Measurements from ENCODE around the gene IMPACT. TPM values are rescaled to one million over a fixed set of nuclear protein-coding genes. Genes with fewer than 3 reads are reported as not detected.

The IMPACT gene
- total RNA-seq, 4 donors from 2014 or later = 14.7 to 26.2 (median 15.4) TPM

GRCh38 chr18:24420551-24420950, 5.9 kb upstream of the IMPACT start:
- Histone ChIP-seq H3K36me3 (no peaks in the 10 kb centered on the region), H3K9me3 (no peaks in the 10 kb centered on the region), H3K27ac (no peak overlapping the region), H3K4me3 (no peak overlapping the region), H3K27me3 (peaks cover 80% of the 10 kb centered on the region), H3K4me1 (no peaks in the 10 kb centered on the region)
- WGBS = 80% methylated on average over 4 of the region's 4 CpGs
- no peak for DNase-seq (ENCODE audit: low spot score in 2 of 2)
- TF ChIP-seq POLR2AphosphoS5 (IDR thresholded peaks at IDR 0.05) = no peak
- TF ChIP-seq POLR2A (IDR thresholded peaks at IDR 0.05) = no peak
- no peak for TF ChIP-seq EP300 (IDR thresholded peaks at IDR 0.05)
- no peak for TF ChIP-seq CTCF (IDR thresholded peaks at IDR 0.05)

GRCh38 chr18:24421831-24422230, 4.6 kb upstream of the IMPACT start:
- no peak for DNase-seq (ENCODE audit: low spot score in 2 of 2)
- peaks cover 80% of the 10 kb centered on the region for H3K27me3 ChIP-seq

GRCh38 chr18:24426073-24426397, 435 bp upstream of the IMPACT start:
- Histone ChIP-seq H3K4me3 (peak overlapping the region; percentile 89), H3K36me3 (peaks cover 4% of the 10 kb centered on the region), H3K4me1 (peaks cover 15% of the 10 kb centered on the region), H3K27ac (peak overlapping the region; percentile 66), H3K9me3 (no peaks in the 10 kb centered on the region), H3K27me3 (peaks cover 40% of the 10 kb centered on the region)
- WGBS = 42% methylated on average over 11 of the region's 11 CpGs
- no peak for DNase-seq (ENCODE audit: low spot score in 2 of 2)
- no peak for TF ChIP-seq POLR2A (IDR thresholded peaks at IDR 0.05)
- TF ChIP-seq CTCF (IDR thresholded peaks at IDR 0.05) = no peak
- no peak for TF ChIP-seq POLR2AphosphoS5 (IDR thresholded peaks at IDR 0.05)
- no peak for TF ChIP-seq EP300 (IDR thresholded peaks at IDR 0.05)

More at GRCh38 chr18:24421831-24422230, 4.6 kb upstream of the IMPACT start:
- H3K4me1 ChIP-seq = peaks cover 7% of the 10 kb centered on the region
- H3K27ac ChIP-seq = no peak overlapping the region
- WGBS = 64% methylated on average over 1 of the region's 1 CpG
- H3K9me3 ChIP-seq = no peaks in the 10 kb centered on the region
- TF ChIP-seq POLR2A (IDR thresholded peaks at IDR 0.05) = no peak
- no peak for TF ChIP-seq POLR2AphosphoS5 (IDR thresholded peaks at IDR 0.05)
- TF ChIP-seq CTCF (IDR thresholded peaks at IDR 0.05) = no peak
- no peak for TF ChIP-seq EP300 (IDR thresholded peaks at IDR 0.05)
- no peaks in the 10 kb centered on the region for H3K36me3 ChIP-seq
- H3K4me3 ChIP-seq = no peak overlapping the region

- no peak for DNase-seq (ENCODE audit: low spot score in 2 of 2)
- WGBS = 52% methylated on average over 3 of the region's 3 CpGs
- H3K36me3 ChIP-seq = peaks cover 9% of the 10 kb centered on the region
- H3K4me1 ChIP-seq = peaks cover 15% of the 10 kb centered on the region
- H3K27ac ChIP-seq = no peak overlapping the region
- H3K4me3 ChIP-seq = peak overlapping the region; percentile 89
- H3K9me3 ChIP-seq = no peaks in the 10 kb centered on the region
- TF ChIP-seq EP300 (IDR thresholded peaks at IDR 0.05) = no peak
- no peak for TF ChIP-seq POLR2AphosphoS5 (IDR thresholded peaks at IDR 0.05)
- no peak for TF ChIP-seq CTCF (IDR thresholded peaks at IDR 0.05)
- TF ChIP-seq POLR2A (IDR thresholded peaks at IDR 0.05) = no peak
- H3K27me3 ChIP-seq = peaks cover 28% of the 10 kb centered on the region
Observed at GRCh38 chr18:24427484-24427883, 1.0 kb downstream of the IMPACT start.

GRCh38 chr18:24428709-24429108, 2.2 kb downstream of the IMPACT start:
- H3K4me3 ChIP-seq = no peak overlapping the region
- TF ChIP-seq POLR2A (IDR thresholded peaks at IDR 0.05) (no peak), CTCF (IDR thresholded peaks at IDR 0.05) (no peak), POLR2AphosphoS5 (IDR thresholded peaks at IDR 0.05) (no peak), EP300 (IDR thresholded peaks at IDR 0.05) (no peak)
- H3K27ac ChIP-seq = no peak overlapping the region
- no peaks in the 10 kb centered on the region for H3K9me3 ChIP-seq
- peaks cover 15% of the 10 kb centered on the region for H3K4me1 ChIP-seq
- peaks cover 17% of the 10 kb centered on the region for H3K27me3 ChIP-seq
- no peak for DNase-seq (ENCODE audit: low spot score in 2 of 2)
- H3K36me3 ChIP-seq = peaks cover 9% of the 10 kb centered on the region
- WGBS = 71% methylated on average over 3 of the region's 3 CpGs

Measured in suprapubic skin (tissue), 4 donors.